RWPE1 (cell line): ENCODE results near the gene ZNRD2.

Experiments used
- CTCF ChIA-PET: fragments of 350-600 bp; sonication (Branson Sonifier 250); formaldehyde crosslinking; extraction: SDS; loops from one replicate; lab custom pipeline; 2021; lab: Yijun Ruan, JAX
- POLR2A ChIA-PET: fragments of 400-600 bp; formaldehyde crosslinking; extraction: SDS; loops from one replicate; lab custom pipeline; 2020; ENCODE audit warnings: antibody characterized with exemption; ENCODE audit not compliant: low non-redundant PET; lab: Yijun Ruan, JAX
- DNase-seq: peaks from one replicate; pipeline ENCODE4 v3.0.0; 2012; ENCODE audit warnings: low spot score
- H3K27ac ChIP-seq: fragments of 450-650 bp; 2 replicates; pipeline ENCODE4 v1.5.1; 2017
- CTCF ChIP-seq: fragments of 450-650 bp; conservative IDR thresholded peaks from 2 replicates; pipeline ENCODE4 v1.5.1; 2017; ENCODE audit warnings: low read depth, mild to moderate bottlenecking

The ZNRD2 gene

GRCh38 chr11:65555693-65556231 is 14.5 kb upstream of the ZNRD2 start:
- ChIA-PET CTCF (interaction anchor here (0.5 to 1.8 kb wide), 2 partner anchors 15 to 351 kb away, joined by 3 to 15 read pairs; no protein-coding TSS in a partner anchor), POLR2A (interaction anchor here (1.3 kb wide), 1 partner anchor 15 kb away, joined by 3 read pairs; no protein-coding TSS in a partner anchor)
- peak; percentile 73 for DNase-seq
- TF ChIP-seq CTCF, result no peak
- peak overlapping the region; percentile 86 for H3K27ac ChIP-seq

- CTCF ChIA-PET, result interaction anchor here (0.6 to 1.8 kb wide), 3 partner anchors 14 to 16 kb away, joined by 3 to 15 read pairs (median 3); partner anchors contain the start of gene ZNRD2
- no peak for TF ChIP-seq CTCF
- H3K27ac ChIP-seq, result peak overlapping the region; percentile 86
- POLR2A ChIA-PET, result interaction anchor here (0.6 kb wide), 1 partner anchor 40 kb away, joined by 4 read pairs; no protein-coding TSS in a partner anchor
- no peak for DNase-seq
These were observed 13.6 kb upstream of the ZNRD2 start for GRCh38 chr11:65556470-65557279.

DNA sequence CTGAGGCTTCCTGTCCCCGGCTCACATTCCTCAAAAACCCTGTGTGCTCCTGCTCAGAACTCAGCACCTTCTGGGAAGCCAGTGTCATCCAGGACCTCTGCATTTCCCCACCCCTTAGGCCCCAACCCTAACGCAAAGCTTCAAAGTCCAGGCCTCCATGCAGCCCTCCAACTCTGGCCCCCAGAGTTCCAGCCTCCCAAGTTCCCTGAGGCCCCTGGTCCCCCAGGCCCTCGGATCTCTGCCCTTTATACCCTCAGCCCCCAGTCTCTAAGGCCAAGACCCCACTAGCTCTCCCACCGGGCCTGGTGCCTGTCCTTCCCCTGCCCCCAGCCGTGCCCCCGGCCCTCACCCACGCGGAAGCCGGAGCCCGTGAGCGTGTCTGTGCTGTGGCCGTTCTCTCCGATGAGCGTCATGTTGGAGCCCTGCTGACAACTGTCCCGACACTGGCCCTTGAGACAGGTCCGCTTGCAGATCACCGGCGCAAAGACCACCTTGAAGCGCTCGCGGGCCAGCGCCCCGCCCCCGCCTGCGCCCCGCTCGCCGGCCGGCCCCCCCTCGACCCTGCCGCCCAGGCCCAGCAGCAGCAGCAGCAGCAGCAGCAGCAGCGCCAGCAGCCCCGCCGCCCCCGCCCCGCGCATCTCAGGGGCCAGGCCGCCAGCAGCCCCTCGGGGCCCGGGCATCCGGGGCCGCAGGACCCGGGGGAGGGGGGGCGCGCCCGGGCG is 12.8 kb upstream of the ZNRD2 start:
- peak overlapping the region; percentile 86 for H3K27ac ChIP-seq
- ChIA-PET CTCF (interaction anchor here (0.7 kb wide), 1 partner anchor 16 kb away, joined by 3 read pairs; no protein-coding TSS in a partner anchor), POLR2A (interaction anchor here (0.6 kb wide), 1 partner anchor 40 kb away, joined by 4 read pairs; no protein-coding TSS in a partner anchor)
- DNase-seq, result no peak
- no peak for TF ChIP-seq CTCF

GRCh38 chr11:65558002-65558929 is 12.0 kb upstream of the ZNRD2 start, which contains the start of gene LTBP3:
LTBP3 (minus strand) TSS chr11:65558359; CDS start chr11:65557959, 400 bp downstream.
- DNase-seq, result peak; percentile 65
- POLR2A ChIA-PET, result no interaction called here
- CTCF ChIA-PET, result interaction anchor here (0.7 to 2.1 kb wide), 3 partner anchors 15 to 243 kb away, joined by 3 to 8 read pairs (median 4); partner anchors contain the start of gene FAM89B
- TF ChIP-seq CTCF, result no peak
- peak within 1 kb of the TSS; percentile 86 for H3K27ac ChIP-seq

- peak overlapping the region; percentile 86 for H3K27ac ChIP-seq
- POLR2A ChIA-PET, result no interaction called here
- no peak for DNase-seq
- CTCF ChIA-PET, result interaction anchor here (0.6 to 2.1 kb wide), 6 partner anchors 10 to 244 kb away, joined by 3 to 8 read pairs (median 4); partner anchors contain the start of gene FAM89B
- TF ChIP-seq CTCF, result no peak
These were observed 11.3 kb upstream of the ZNRD2 start for GRCh38 chr11:65558930-65559509.
